CD4-positive, alpha-beta T cell treated with Interleukin-6 for 4 hours (primary cell): ENCODE results near the gene PTPN21.
"Not testable (repeated sequence)": the region's sequence is repeated elsewhere in the genome, so short reads cannot be mapped to it uniquely, and the experiment has no call there.

Experiments
- DNase-seq: peaks from one replicate; pipeline ENCODE4 v3.0.0-alpha.2; 2020; ENCODE audit warnings: mixed read lengths

Gene PTPN21

GRCh38 chr14:88551094-88551870 is 3.5 kb downstream of the PTPN21 start:
- peak; percentile 48 for DNase-seq

GRCh38 chr14:88550078-88550477 is 4.7 kb downstream of the PTPN21 start:
- DNase-seq = no peak

- no peak for DNase-seq
Measured at GRCh38 chr14:88547386-88547780, 7.4 kb downstream of the PTPN21 start.

GRCh38 chr14:88546621-88547385 is 8.0 kb downstream of the PTPN21 start:
- DNase-seq = no peak

GRCh38 chr14:88545256-88545655 is 9.6 kb downstream of the PTPN21 start:
- DNase-seq = no peak

GRCh38 chr14:88542857-88543795 is 11.7 kb downstream of the PTPN21 start:
- DNase-seq = no peak

- no peak for DNase-seq
Measured at GRCh38 chr14:88541324-88541723, 13.5 kb downstream of the PTPN21 start.

- no peak for DNase-seq
Measured at GRCh38 chr14:88535813-88536212, 19.0 kb downstream of the PTPN21 start.

GRCh38 chr14:88535149-88535548 is 19.7 kb downstream of the PTPN21 start:
- no peak for DNase-seq

- DNase-seq = no peak
Measured at GRCh38 chr14:88533064-88533602, 21.7 kb downstream of the PTPN21 start.

GRCh38 chr14:88529889-88530288 is 24.9 kb downstream of the PTPN21 start:
- DNase-seq = not testable (repeated sequence)

GRCh38 chr14:88522393-88522792 is 32.4 kb downstream of the PTPN21 start:
- DNase-seq = no peak

GRCh38 chr14:88521818-88522217 is 33.0 kb downstream of the PTPN21 start:
- DNase-seq = no peak

GRCh38 chr14:88519907-88520306 is 34.9 kb downstream of the PTPN21 start:
- DNase-seq = no peak

- no peak for DNase-seq
Measured at GRCh38 chr14:88518592-88519512, 36.0 kb downstream of the PTPN21 start.

- no peak for DNase-seq
Measured at GRCh38 chr14:88516861-88517357, 37.9 kb downstream of the PTPN21 start.

GRCh38 chr14:88515499-88516221 is 39.1 kb downstream of the PTPN21 start:
- DNase-seq = no peak

GRCh38 chr14:88507208-88507607 is 47.6 kb downstream of the PTPN21 start:
- DNase-seq = no peak

- no peak for DNase-seq
Measured at GRCh38 chr14:88505621-88506020, 49.2 kb downstream of the PTPN21 start.

GRCh38 chr14:88504602-88505001 is 50.2 kb downstream of the PTPN21 start:
- DNase-seq = no peak
